Gastrocnemius medialis (tissue), 4 donors: ENCODE data around the gene SULT2B1.

ENCODE experiments used
- POLR2A ChIP-seq, 2 donors: fragments of 450-650 bp; IDR thresholded peaks; one replicate each; pipeline ENCODE4 v1.6.1; 2017; ENCODE audit warnings: antibody characterized with exemption in 2 of 2, mild to moderate bottlenecking in 2 of 2, moderate library complexity in 2 of 2
- TF ChIP-seq, protein P1 (sequence below), 5 experiments: fragments of 450-650 bp in 3 of 5; fragments of 200-600 bp in 2 of 5; sonication (generic) in 2 of 5; IDR thresholded peaks in 4 of 5; conservative IDR thresholded peaks in 1 of 5; 1 replicate in 4 of 5; 2 replicates in 1 of 5; pipeline ENCODE4 v1.5.1; 2016 to 2019; ENCODE audit warnings: antibody characterized with exemption in 5 of 5, mild to moderate bottlenecking in 3 of 5, moderate library complexity in 3 of 5

DNA sequence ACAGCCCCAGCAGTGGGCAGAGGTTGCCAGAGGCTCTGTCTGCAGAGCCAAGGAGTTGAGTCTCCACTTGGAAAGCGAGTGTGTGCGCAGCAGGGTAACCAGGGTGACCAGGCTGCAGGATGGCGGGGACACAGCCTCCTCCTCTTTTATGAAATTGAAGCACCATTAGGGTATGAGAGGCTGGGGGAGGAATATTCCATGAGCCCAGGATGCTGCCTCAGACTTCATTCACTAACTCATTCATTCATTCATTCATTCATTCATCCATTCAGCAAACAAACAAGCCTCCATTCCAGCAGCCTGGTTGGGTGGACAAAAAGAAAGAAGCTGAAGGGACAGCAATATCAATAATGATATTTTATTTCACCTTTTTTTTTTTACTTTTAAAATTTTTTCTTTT is 33.8 kb upstream of the SULT2B1 start:
- TF ChIP-seq, protein P1, sequence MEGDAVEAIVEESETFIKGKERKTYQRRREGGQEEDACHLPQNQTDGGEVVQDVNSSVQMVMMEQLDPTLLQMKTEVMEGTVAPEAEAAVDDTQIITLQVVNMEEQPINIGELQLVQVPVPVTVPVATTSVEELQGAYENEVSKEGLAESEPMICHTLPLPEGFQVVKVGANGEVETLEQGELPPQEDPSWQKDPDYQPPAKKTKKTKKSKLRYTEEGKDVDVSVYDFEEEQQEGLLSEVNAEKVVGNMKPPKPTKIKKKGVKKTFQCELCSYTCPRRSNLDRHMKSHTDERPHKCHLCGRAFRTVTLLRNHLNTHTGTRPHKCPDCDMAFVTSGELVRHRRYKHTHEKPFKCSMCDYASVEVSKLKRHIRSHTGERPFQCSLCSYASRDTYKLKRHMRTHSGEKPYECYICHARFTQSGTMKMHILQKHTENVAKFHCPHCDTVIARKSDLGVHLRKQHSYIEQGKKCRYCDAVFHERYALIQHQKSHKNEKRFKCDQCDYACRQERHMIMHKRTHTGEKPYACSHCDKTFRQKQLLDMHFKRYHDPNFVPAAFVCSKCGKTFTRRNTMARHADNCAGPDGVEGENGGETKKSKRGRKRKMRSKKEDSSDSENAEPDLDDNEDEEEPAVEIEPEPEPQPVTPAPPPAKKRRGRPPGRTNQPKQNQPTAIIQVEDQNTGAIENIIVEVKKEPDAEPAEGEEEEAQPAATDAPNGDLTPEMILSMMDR (IDR thresholded peaks at IDR 0.05 in 4 of 5, conservative IDR thresholded peaks at IDR 0.05 in 1 of 5): no peak
- no peak for TF ChIP-seq POLR2A (IDR thresholded peaks at IDR 0.05)
